Breast epithelium (tissue), 3 donors: ENCODE data around the gene AHCYL1.

Source experiments
- POLR2A ChIP-seq: fragments of 450-650 bp; IDR thresholded peaks from one replicate; pipeline ENCODE4 v1.6.1; 2016; ENCODE audit warnings: antibody characterized with exemption, mild to moderate bottlenecking, moderate library complexity
- POLR2AphosphoS5 ChIP-seq, 3 donors: sonication (generic); formaldehyde crosslinking; IDR thresholded peaks; one replicate each; pipeline ENCODE4 v1.6.1; 2017; ENCODE audit warnings: antibody characterized with exemption in 3 of 3
- TF ChIP-seq, protein P1 (sequence below), 3 donors: fragments of 450-650 bp; IDR thresholded peaks; one replicate each; pipeline ENCODE4 v1.5.1; 2016 to 2017; ENCODE audit warnings: antibody characterized with exemption in 3 of 3, mild to moderate bottlenecking in 3 of 3, moderate library complexity in 3 of 3

DNA sequence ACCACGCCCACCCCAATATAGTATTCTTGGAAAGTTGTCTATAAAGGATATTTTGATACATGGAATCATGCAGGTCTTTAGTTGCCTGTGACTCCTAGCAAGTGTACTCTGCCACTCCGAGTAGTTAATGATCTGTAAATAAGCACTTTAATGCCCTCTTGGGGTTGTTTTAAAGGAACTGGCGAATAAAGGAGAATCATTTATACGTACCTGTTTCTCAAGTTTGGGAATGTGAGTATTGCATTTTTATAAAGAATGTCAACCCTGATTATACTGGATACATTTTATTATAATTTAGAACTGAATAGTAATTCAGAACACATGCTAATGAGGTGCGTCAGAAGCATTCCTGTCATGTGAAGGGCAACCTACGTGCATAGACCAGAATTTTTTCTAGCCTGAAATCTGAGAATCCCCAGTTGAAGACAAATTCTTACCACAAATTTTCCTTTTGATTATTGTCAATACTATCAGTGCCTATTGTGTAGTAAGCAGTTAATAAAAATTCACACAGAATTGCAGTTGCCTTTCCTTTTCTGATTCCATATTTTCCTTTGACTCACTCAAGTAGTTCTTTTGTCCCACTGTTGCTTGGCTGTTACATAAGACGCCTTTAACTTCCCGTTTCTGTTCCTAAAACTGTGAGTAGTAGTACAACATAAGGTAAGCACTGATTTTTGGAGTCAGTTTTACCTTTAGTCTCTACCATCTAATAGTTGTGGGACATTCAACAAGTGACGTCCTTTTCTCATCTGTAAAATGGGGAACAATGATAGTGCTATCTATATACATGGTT, 5.1 kb downstream of the AHCYL1 start:
- TF ChIP-seq, protein P1, sequence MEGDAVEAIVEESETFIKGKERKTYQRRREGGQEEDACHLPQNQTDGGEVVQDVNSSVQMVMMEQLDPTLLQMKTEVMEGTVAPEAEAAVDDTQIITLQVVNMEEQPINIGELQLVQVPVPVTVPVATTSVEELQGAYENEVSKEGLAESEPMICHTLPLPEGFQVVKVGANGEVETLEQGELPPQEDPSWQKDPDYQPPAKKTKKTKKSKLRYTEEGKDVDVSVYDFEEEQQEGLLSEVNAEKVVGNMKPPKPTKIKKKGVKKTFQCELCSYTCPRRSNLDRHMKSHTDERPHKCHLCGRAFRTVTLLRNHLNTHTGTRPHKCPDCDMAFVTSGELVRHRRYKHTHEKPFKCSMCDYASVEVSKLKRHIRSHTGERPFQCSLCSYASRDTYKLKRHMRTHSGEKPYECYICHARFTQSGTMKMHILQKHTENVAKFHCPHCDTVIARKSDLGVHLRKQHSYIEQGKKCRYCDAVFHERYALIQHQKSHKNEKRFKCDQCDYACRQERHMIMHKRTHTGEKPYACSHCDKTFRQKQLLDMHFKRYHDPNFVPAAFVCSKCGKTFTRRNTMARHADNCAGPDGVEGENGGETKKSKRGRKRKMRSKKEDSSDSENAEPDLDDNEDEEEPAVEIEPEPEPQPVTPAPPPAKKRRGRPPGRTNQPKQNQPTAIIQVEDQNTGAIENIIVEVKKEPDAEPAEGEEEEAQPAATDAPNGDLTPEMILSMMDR (IDR thresholded peaks at IDR 0.05): no peak
- TF ChIP-seq POLR2AphosphoS5 (IDR thresholded peaks at IDR 0.05): no peak
- TF ChIP-seq POLR2A: no peak
